ENCODE measurements around the gene VCP.

Gene VCP

GRCh38 chr9:35054871-35055644, 17.4 kb downstream of the VCP start:
- Histone ChIP-seq H3K36me3 (ENCODE audit: control insufficient read depth, insufficient read depth, low read length, severe bottlenecking) (peaks cover 99% of the 10 kb centered on the region), H3K27me3 (replicated peaks; ENCODE audit: control insufficient read depth, insufficient read depth, low read length) (no peaks in the 10 kb centered on the region), H3K4me3 (ENCODE audit: low read length) (no peak overlapping the region), H3K9me3 (ENCODE audit: control insufficient read depth, low read length) (no peaks in the 10 kb centered on the region), H3K9ac (ENCODE audit: low read length) (no peak overlapping the region), H3K4me1 (ENCODE audit: control insufficient read depth, insufficient read depth, low read length) (no peaks in the 10 kb centered on the region)
- DNase-seq (ENCODE audit: low read depth) = no peak

- Histone ChIP-seq H3K4me1 (ENCODE audit: control insufficient read depth, insufficient read depth, low read length) (no peaks in the 10 kb centered on the region), H3K9ac (ENCODE audit: low read length) (no peak overlapping the region), H3K4me3 (ENCODE audit: low read length) (no peak overlapping the region), H3K36me3 (ENCODE audit: control insufficient read depth, insufficient read depth, low read length, severe bottlenecking) (peaks cover 99% of the 10 kb centered on the region), H3K27me3 (replicated peaks; ENCODE audit: control insufficient read depth, insufficient read depth, low read length) (no peaks in the 10 kb centered on the region), H3K9me3 (ENCODE audit: control insufficient read depth, low read length) (no peaks in the 10 kb centered on the region)
- DNase-seq (ENCODE audit: low read depth) = no peak
These were observed 18.1 kb downstream of the VCP start for GRCh38 chr9:35054185-35054835.

GRCh38 chr9:35051069-35051967, 21.1 kb downstream of the VCP start:
- Histone ChIP-seq H3K9me3 (ENCODE audit: control insufficient read depth, low read length) (no peaks in the 10 kb centered on the region), H3K4me1 (ENCODE audit: control insufficient read depth, insufficient read depth, low read length) (no peaks in the 10 kb centered on the region), H3K36me3 (ENCODE audit: control insufficient read depth, insufficient read depth, low read length, severe bottlenecking) (peaks cover 88% of the 10 kb centered on the region), H3K27me3 (replicated peaks; ENCODE audit: control insufficient read depth, insufficient read depth, low read length) (no peaks in the 10 kb centered on the region), H3K4me3 (ENCODE audit: low read length) (no peak overlapping the region), H3K9ac (ENCODE audit: low read length) (no peak overlapping the region)
- DNase-seq (ENCODE audit: low read depth) = peak; percentile 48

GRCh38 chr9:35048511-35048910, 23.9 kb downstream of the VCP start:
- Histone ChIP-seq H3K4me1 (ENCODE audit: control insufficient read depth, insufficient read depth, low read length) (no peaks in the 10 kb centered on the region), H3K4me3 (ENCODE audit: low read length) (no peak overlapping the region), H3K27me3 (replicated peaks; ENCODE audit: control insufficient read depth, insufficient read depth, low read length) (no peaks in the 10 kb centered on the region), H3K9me3 (ENCODE audit: control insufficient read depth, low read length) (no peaks in the 10 kb centered on the region), H3K9ac (ENCODE audit: low read length) (no peak overlapping the region), H3K36me3 (ENCODE audit: control insufficient read depth, insufficient read depth, low read length, severe bottlenecking) (peaks cover 82% of the 10 kb centered on the region)
- no peak for DNase-seq (ENCODE audit: low read depth)

- no peak for DNase-seq (ENCODE audit: low read depth)
- H3K9me3 ChIP-seq (ENCODE audit: control insufficient read depth, low read length) = no peaks in the 10 kb centered on the region
- no peak overlapping the region for H3K9ac ChIP-seq (ENCODE audit: low read length)
- H3K4me3 ChIP-seq (ENCODE audit: low read length) = no peak overlapping the region
- peaks cover 42% of the 10 kb centered on the region for H3K36me3 ChIP-seq (ENCODE audit: control insufficient read depth, insufficient read depth, low read length, severe bottlenecking)
- H3K27me3 ChIP-seq (replicated peaks; ENCODE audit: control insufficient read depth, insufficient read depth, low read length) = no peaks in the 10 kb centered on the region
- peaks cover 13% of the 10 kb centered on the region for H3K4me1 ChIP-seq (ENCODE audit: control insufficient read depth, insufficient read depth, low read length)
These were observed 28.4 kb downstream of the VCP start for GRCh38 chr9:35044071-35044470.

GRCh38 chr9:35042891-35043545, 29.4 kb downstream of the VCP start:
- Histone ChIP-seq H3K9me3 (ENCODE audit: control insufficient read depth, low read length) (no peaks in the 10 kb centered on the region), H3K36me3 (ENCODE audit: control insufficient read depth, insufficient read depth, low read length, severe bottlenecking) (peaks cover 37% of the 10 kb centered on the region), H3K4me1 (ENCODE audit: control insufficient read depth, insufficient read depth, low read length) (peaks cover 13% of the 10 kb centered on the region), H3K9ac (ENCODE audit: low read length) (no peak overlapping the region), H3K27me3 (replicated peaks; ENCODE audit: control insufficient read depth, insufficient read depth, low read length) (no peaks in the 10 kb centered on the region), H3K4me3 (ENCODE audit: low read length) (no peak overlapping the region)
- DNase-seq (ENCODE audit: low read depth) = no peak

- H3K9me3 ChIP-seq (ENCODE audit: control insufficient read depth, low read length) = no peaks in the 10 kb centered on the region
- peaks cover 39% of the 10 kb centered on the region for H3K36me3 ChIP-seq (ENCODE audit: control insufficient read depth, insufficient read depth, low read length, severe bottlenecking)
These were observed 30.3 kb downstream of the VCP start for GRCh38 chr9:35042081-35042604.

GRCh38 chr9:35035851-35036701, 36.3 kb downstream of the VCP start:
- H3K36me3 ChIP-seq (ENCODE audit: control insufficient read depth, insufficient read depth, low read length, severe bottlenecking) = peaks cover 34% of the 10 kb centered on the region
- no peaks in the 10 kb centered on the region for H3K9me3 ChIP-seq (ENCODE audit: control insufficient read depth, low read length)
- peak overlapping the region; percentile 55 for H3K4me3 ChIP-seq (ENCODE audit: low read length)
- no peaks in the 10 kb centered on the region for H3K27me3 ChIP-seq (replicated peaks; ENCODE audit: control insufficient read depth, insufficient read depth, low read length)
- DNase-seq (ENCODE audit: low read depth) = no peak
- peaks cover 4% of the 10 kb centered on the region for H3K4me1 ChIP-seq (ENCODE audit: control insufficient read depth, insufficient read depth, low read length)
- H3K9ac ChIP-seq (ENCODE audit: low read length) = peak overlapping the region; percentile 71

More at GRCh38 chr9:35042081-35042604, 30.3 kb downstream of the VCP start:
- no peak overlapping the region for H3K9ac ChIP-seq (ENCODE audit: low read length)
- DNase-seq (ENCODE audit: low read depth) = peak; percentile 38
- H3K4me3 ChIP-seq (ENCODE audit: low read length) = no peak overlapping the region
- H3K27me3 ChIP-seq (replicated peaks; ENCODE audit: control insufficient read depth, insufficient read depth, low read length) = no peaks in the 10 kb centered on the region
- H3K4me1 ChIP-seq (ENCODE audit: control insufficient read depth, insufficient read depth, low read length) = peaks cover 13% of the 10 kb centered on the region

- Histone ChIP-seq H3K9me3 (ENCODE audit: control insufficient read depth, low read length) (no peaks in the 10 kb centered on the region), H3K4me1 (ENCODE audit: control insufficient read depth, insufficient read depth, low read length) (peaks cover 7% of the 10 kb centered on the region), H3K4me3 (ENCODE audit: low read length) (no peak overlapping the region), H3K27me3 (replicated peaks; ENCODE audit: control insufficient read depth, insufficient read depth, low read length) (no peaks in the 10 kb centered on the region), H3K9ac (ENCODE audit: low read length) (no peak overlapping the region), H3K36me3 (ENCODE audit: control insufficient read depth, insufficient read depth, low read length, severe bottlenecking) (peaks cover 30% of the 10 kb centered on the region)
- no peak for DNase-seq (ENCODE audit: low read depth)
These were observed 39.3 kb downstream of the VCP start for GRCh38 chr9:35033101-35033500.

- Histone ChIP-seq H3K9ac (ENCODE audit: low read length) (no peak overlapping the region), H3K4me1 (ENCODE audit: control insufficient read depth, insufficient read depth, low read length) (peaks cover 26% of the 10 kb centered on the region), H3K27me3 (replicated peaks; ENCODE audit: control insufficient read depth, insufficient read depth, low read length) (no peaks in the 10 kb centered on the region), H3K36me3 (ENCODE audit: control insufficient read depth, insufficient read depth, low read length, severe bottlenecking) (peaks cover 21% of the 10 kb centered on the region), H3K9me3 (ENCODE audit: control insufficient read depth, low read length) (no peaks in the 10 kb centered on the region), H3K4me3 (ENCODE audit: low read length) (no peak overlapping the region)
- no peak for DNase-seq (ENCODE audit: low read depth)
These were observed 42.6 kb downstream of the VCP start for GRCh38 chr9:35029852-35030251.

Data from adipocyte (in vitro differentiated cells).